Measurements from ENCODE around the gene SYNJ1. TPM values are rescaled to one million over a fixed set of nuclear protein-coding genes. Genes with fewer than 3 reads are reported as not detected.
"Not testable (repeated sequence)": the region's sequence is repeated elsewhere in the genome, so short reads cannot be mapped to it uniquely, and the experiment has no call there.

SYNJ1 gene, protein sequence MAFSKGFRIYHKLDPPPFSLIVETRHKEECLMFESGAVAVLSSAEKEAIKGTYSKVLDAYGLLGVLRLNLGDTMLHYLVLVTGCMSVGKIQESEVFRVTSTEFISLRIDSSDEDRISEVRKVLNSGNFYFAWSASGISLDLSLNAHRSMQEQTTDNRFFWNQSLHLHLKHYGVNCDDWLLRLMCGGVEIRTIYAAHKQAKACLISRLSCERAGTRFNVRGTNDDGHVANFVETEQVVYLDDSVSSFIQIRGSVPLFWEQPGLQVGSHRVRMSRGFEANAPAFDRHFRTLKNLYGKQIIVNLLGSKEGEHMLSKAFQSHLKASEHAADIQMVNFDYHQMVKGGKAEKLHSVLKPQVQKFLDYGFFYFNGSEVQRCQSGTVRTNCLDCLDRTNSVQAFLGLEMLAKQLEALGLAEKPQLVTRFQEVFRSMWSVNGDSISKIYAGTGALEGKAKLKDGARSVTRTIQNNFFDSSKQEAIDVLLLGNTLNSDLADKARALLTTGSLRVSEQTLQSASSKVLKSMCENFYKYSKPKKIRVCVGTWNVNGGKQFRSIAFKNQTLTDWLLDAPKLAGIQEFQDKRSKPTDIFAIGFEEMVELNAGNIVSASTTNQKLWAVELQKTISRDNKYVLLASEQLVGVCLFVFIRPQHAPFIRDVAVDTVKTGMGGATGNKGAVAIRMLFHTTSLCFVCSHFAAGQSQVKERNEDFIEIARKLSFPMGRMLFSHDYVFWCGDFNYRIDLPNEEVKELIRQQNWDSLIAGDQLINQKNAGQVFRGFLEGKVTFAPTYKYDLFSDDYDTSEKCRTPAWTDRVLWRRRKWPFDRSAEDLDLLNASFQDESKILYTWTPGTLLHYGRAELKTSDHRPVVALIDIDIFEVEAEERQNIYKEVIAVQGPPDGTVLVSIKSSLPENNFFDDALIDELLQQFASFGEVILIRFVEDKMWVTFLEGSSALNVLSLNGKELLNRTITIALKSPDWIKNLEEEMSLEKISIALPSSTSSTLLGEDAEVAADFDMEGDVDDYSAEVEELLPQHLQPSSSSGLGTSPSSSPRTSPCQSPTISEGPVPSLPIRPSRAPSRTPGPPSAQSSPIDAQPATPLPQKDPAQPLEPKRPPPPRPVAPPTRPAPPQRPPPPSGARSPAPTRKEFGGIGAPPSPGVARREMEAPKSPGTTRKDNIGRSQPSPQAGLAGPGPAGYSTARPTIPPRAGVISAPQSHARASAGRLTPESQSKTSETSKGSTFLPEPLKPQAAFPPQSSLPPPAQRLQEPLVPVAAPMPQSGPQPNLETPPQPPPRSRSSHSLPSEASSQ (N-terminal part only)
- polyA plus RNA-seq (ENCODE audit: insufficient read length in 3 of 3): 10 to 100 TPM; 15.0 to 15.9 (median 15.6) TPM

DNA sequence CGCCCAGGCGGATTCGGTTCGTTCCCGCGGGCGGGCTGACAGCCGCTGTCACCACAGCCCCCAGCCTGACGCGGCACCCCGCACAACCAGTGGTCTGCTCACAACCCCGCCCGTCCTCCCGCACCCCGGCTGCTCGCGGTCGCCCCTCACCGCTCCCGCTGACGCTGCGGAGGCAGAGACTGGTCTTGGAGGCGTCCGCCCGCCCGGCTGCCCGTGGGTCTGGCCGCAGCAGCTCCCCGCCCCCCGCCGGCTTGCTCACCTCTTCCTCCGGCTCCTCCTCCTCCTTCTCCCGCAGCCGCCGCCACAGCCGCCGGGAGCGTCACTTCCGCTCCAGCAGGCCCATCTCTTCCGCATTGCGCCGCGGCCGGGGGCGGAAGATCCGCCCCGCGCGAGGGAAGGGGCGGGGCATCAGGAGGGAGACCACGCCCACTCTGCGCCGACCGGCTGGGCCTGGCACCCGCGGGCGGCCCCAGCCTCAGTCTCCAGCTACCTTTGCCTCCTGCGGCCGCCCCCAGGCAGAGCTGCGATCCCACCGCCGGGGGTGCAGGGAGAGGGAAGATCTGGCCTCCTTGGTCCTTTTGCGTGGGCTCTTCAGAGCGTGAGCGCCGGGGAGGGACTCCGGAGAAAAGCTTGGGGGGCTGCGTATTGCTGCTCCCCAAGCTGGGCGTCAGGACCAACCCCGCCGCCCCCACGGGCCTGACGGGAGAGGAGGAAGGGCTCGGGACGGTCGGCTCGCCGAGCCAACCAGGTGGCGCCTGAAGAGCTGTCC lies at the start of gene SYNJ1:
TSS of gene SYNJ1 (minus strand) at position 327 of the 769 bp plus-strand sequence. CDS start 1,118 bp downstream, outside the sequence.
- peak; percentile 75 to 87 (median 84) for DNase-seq (ENCODE audit: low read depth in 3 of 3, low spot score in 2 of 3)

GRCh38 chr21:32777269-32777668 lies 49.5 kb upstream of the SYNJ1 start:
- DNase-seq (ENCODE audit: low read depth in 3 of 3, low spot score in 2 of 3): no peak

DNA sequence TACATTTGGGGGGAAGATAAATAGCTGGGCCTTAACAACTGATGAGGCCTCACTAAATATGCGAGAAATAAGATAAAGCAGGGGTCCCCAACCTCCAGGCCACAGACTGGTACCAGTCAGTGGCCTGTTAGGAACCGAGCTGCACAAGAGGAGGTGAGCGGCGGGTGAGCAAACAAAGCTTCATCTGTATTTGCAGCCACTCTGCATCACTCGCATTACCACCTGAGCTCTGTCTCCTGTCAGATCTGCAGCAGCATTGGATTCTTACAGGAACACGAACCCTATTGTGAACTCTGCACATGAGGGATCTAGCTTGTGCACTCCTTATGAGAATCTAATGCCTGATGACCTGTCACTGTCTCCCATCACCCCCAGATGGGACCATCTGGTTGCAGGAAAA lies 48.9 kb upstream of the SYNJ1 start:
- no peak for DNase-seq (ENCODE audit: low read depth in 3 of 3, low spot score in 2 of 3)

DNA sequence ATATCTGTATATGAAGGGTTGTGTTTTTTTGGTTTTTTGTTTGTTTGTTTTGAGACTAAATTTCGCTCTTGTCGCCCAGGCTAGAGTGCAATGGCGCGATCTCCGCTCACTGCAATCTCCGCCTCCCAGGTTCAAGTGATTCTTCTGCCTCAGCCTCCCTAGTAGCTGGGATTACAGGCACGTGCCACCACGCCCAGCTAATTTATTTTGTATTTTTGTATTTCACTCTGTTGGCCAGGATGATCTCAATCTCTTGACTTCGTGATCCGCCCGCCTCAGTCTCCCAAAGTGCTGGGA lies 45.2 kb upstream of the SYNJ1 start:
- not testable (repeated sequence) for DNase-seq (ENCODE audit: low read depth in 3 of 3, low spot score in 2 of 3)

GRCh38 chr21:32772281-32773047 lies 44.7 kb upstream of the SYNJ1 start:
- peak in 1 of 3 donors; percentile 33 for DNase-seq (ENCODE audit: low read depth in 3 of 3, low spot score in 2 of 3)

- peak in 2 of 3 donors; percentile 33 to 34 for DNase-seq (ENCODE audit: low read depth in 3 of 3, low spot score in 2 of 3)
Measured at GRCh38 chr21:32770871-32771523, 43.2 kb upstream of the SYNJ1 start.

DNA sequence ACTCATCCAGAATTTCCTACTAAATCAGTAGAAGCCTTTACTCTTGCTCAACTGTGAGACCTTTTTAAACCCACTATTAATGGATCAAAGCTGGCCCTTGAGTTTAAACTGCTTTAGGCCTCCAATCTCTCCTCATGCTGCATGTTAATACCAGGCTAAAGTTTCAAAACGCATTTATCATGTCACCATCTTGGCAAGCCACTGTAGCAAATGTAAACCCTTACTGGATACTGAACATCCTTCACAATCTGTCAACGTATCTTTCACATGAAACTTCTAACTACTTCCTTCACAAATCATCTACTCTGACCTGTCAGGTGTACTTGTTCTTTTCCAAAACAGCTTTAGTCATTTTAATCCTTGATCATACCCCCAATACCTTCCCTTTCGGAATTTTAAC lies 40.7 kb upstream of the SYNJ1 start:
- DNase-seq (ENCODE audit: low read depth in 3 of 3, low spot score in 2 of 3): no peak

DNA sequence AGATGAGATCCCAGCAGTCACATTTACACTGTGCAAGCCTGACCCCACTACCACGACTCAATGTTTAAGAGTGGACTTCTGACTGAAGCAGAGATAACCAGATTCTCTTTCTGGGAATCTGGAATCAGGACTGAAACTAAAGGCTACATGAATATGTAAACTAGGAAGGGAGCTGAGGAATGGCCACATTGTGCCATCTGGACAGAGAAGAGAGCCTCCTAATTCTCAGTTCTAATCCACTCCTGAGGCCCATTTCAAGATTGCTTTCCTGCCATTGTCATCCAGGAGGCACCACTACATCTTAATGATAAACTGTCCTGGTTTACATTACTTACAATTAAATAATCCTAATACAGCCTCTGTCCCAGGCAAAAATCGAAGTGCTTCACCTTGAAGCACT lies 37.2 kb upstream of the SYNJ1 start:
- DNase-seq (ENCODE audit: low read depth in 3 of 3, low spot score in 2 of 3): no peak

DNA sequence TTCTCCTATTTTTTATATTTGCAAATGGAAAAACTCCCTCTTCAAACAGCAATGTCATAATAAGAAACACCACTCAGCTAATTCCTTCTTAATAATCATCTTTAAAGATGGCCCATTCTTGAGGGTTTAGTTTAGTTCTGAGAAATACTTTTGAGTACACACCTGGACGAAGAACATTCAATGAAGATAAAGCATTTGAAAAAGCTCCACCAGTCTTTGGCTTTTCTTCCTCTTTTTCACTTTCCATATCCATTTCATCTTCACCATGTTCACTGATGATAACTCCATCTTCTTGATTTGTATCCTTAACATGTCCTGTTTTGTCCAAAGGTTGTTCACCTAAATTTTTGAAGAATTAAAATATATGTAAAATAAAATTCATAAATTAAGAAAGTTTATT lies 36.4 kb upstream of the SYNJ1 start:
- no peak for DNase-seq (ENCODE audit: low read depth in 3 of 3, low spot score in 2 of 3)

DNA sequence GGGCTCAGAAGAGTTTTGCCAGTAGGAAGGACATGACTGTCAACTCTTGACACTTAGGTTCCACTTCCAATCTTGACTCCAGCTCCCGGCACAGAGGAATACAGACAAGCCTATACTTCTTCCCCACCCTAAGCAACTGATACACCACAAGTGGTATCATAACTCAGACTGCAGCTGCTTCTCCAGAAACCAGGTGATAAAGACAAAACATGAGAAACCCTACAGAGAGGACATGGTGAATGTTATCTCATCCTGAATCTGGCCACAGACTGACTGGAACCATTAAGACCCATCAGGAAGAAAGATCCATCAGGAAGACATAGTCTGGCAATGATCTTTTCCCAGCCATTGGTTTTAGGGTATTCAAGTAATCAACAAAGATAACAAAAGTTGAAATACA lies 30.0 kb upstream of the SYNJ1 start:
- DNase-seq (ENCODE audit: low read depth in 3 of 3, low spot score in 2 of 3): no peak

- no peak for DNase-seq (ENCODE audit: low read depth in 3 of 3, low spot score in 2 of 3)
Measured at GRCh38 chr21:32756096-32756495, 28.3 kb upstream of the SYNJ1 start.

DNA sequence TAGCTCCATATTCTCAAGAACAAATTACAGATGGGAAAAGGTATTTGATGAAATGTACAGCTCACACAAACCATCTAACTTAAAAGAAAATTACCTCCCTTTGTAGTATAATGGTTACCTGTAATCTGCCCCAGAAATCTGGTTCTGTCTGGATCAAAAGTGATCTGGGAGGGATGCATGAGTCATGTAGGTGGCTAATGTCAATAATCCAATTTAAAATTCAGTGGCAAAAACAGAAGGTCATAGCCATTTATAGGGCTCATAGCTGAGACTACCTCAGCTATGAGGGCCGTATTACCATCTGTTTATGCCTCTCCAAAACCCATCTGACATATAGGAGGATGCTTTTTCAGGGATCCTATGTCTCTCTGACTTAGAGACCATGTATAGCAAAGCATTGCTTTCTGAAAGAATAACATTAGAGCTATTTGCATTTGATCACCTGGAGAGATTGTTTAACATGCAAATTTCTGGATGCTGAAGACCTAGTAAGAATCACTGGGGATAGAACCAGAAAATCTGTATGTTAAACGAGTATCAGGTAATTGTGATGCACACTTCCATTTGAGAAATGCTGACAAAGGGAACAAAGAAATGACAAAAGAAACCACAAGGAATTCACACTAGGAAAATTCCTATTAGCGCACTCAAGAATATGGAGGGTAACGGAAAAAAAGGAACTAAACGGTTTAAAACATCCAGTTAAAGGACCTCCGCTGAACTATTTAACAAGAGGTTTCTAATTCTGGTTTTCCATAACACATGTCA lies 26.2 kb upstream of the SYNJ1 start:
- DNase-seq (ENCODE audit: low read depth in 3 of 3, low spot score in 2 of 3): no peak

- no peak for DNase-seq (ENCODE audit: low read depth in 3 of 3, low spot score in 2 of 3)
Measured at GRCh38 chr21:32750405-32750804, 22.6 kb upstream of the SYNJ1 start.

DNA sequence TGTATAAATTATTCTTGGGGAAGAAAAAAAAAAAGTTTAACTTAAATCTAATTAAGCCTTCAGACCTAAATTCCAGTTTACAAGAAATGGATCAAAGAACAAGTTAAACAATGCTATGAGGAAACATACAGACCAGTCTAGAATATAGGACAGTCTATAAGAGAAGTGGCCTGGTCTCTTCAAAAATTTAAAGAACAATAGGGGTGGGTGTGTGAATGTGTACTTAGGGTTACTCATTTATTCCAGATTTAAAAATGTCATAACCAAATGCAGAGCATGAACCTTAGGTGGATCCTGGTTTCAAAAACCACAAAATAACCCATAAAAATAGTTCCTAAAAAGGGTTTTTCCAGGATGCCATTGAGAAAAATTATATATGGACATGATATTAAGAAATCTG lies 21.8 kb upstream of the SYNJ1 start:
- DNase-seq (ENCODE audit: low read depth in 3 of 3, low spot score in 2 of 3): no peak

- DNase-seq (ENCODE audit: low read depth in 3 of 3, low spot score in 2 of 3): no peak
Measured at GRCh38 chr21:32748529-32748928, 20.7 kb upstream of the SYNJ1 start.

DNA sequence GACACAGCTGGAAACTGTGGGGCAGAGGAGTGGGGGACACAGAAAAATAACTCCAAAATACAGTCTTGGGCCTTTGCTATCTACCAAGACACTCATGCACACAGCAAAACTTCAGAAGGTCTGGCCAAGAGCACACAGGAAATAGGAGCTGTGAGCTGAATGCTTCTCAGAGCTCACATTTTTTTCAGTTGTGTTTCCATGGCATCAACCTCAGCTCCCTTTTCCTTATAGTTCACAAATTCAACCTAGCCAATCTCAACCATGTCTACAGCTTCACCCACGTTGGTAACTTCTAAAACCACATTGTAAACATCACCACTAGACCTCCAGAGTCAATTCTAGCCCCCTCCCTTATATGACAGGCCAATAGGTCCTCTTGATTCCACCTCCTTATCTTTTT lies 19.6 kb upstream of the SYNJ1 start:
- DNase-seq (ENCODE audit: low read depth in 3 of 3, low spot score in 2 of 3): no peak

DNA sequence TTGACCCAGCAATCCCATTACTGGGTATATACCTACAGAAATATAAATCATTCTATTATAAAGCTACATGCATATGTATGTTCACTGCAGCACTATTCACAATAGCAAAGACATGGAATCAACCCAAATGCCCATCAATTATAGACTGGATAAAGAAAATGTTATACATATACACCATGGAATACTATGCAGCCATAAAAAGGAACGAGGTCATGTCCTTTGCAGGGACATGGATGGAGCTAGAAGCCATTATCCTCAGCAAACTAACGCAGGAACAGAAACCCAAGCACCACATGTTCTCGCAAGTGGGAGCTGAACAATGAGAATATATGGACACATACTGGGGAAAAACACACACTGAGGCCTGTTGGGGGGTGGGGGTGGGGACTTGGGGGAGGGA lies 18.9 kb upstream of the SYNJ1 start:
- not testable (repeated sequence) for DNase-seq (ENCODE audit: low read depth in 3 of 3, low spot score in 2 of 3)

- DNase-seq (ENCODE audit: low read depth in 3 of 3, low spot score in 2 of 3): no peak
Measured at GRCh38 chr21:32742396-32742795, 14.6 kb upstream of the SYNJ1 start.

Data from right renal cortex interstitium (tissue), 3 donors.